Fibroblast of the aortic adventitia (primary cell): ENCODE data around the gene AGA. TPM values are rescaled to one million over a fixed set of nuclear protein-coding genes. Genes with fewer than 3 reads are reported as not detected.
A peak's percentile ranks its signal among the peaks of the same experiment; 100 is the strongest.

Experiments used
- DNase-seq: peaks from one replicate; pipeline ENCODE4 v3.0.0-alpha.2; 2010; ENCODE audit warnings: low read depth
- H3K4me3 ChIP-seq: 2 replicates; pipeline ENCODE4 v1.5.1; 2011; ENCODE audit warnings: low read depth, mild to moderate bottlenecking, control low read depth, low read length, moderate library complexity
- CTCF ChIP-seq: IDR thresholded peaks from 2 replicates; pipeline ENCODE4 v1.5.1; 2011; ENCODE audit warnings: mild to moderate bottlenecking, low read length, control low read depth, inconsistent platforms; ENCODE audit not compliant: insufficient read depth
- total RNA-seq: library from RNA; depleted of rRNA; stranded (reverse); fragments of >200 nt; gene quantifications from 2 replicates; pipeline ENCODE4 v1.2.3, GENCODE V29; 2012; ENCODE audit warnings: low replicate concordance

AGA gene
- total RNA-seq, 1 donor, result 39.0 TPM

GRCh38 chr4:177451108-177451500 lies 8.9 kb upstream of the AGA start:
- no peak for DNase-seq
- H3K4me3 ChIP-seq, result no peak overlapping the region
- no peak for TF ChIP-seq CTCF

GRCh38 chr4:177450426-177451107 lies 8.3 kb upstream of the AGA start:
- no peak overlapping the region for H3K4me3 ChIP-seq
- peak; percentile 4 for DNase-seq
- TF ChIP-seq CTCF, result no peak

- no peak overlapping the region for H3K4me3 ChIP-seq
- DNase-seq, result peak; percentile 52
- no peak for TF ChIP-seq CTCF
Observed at GRCh38 chr4:177448850-177449249, 6.6 kb upstream of the AGA start.

DNA sequence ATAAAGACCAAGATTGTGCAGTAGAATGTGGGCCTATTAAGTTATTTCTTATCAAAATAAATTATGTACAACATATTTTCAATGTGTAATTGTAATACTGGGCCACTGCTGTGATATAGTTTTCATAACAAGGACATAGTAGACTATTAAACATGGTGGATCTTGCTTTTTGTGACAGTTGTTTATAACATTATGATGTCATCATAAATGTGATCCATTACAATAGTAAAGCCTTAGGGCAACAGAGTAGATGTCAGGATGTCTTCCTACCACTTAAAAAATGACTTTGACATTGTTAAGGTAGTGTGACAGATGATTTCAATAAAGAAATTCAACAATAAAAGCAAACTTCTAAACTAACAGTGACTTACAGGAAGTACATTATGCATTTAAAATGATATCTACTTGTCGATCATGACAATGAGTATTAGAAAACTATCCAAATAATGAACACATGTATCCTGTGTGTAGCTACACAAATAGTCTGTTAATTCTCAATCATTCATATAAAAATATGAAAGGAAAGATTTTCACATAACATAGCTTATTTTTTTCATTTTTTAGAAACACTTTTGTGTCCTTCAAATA lies 5.3 kb upstream of the AGA start:
- no peak overlapping the region for H3K4me3 ChIP-seq
- DNase-seq, result no peak
- no peak for TF ChIP-seq CTCF

DNA sequence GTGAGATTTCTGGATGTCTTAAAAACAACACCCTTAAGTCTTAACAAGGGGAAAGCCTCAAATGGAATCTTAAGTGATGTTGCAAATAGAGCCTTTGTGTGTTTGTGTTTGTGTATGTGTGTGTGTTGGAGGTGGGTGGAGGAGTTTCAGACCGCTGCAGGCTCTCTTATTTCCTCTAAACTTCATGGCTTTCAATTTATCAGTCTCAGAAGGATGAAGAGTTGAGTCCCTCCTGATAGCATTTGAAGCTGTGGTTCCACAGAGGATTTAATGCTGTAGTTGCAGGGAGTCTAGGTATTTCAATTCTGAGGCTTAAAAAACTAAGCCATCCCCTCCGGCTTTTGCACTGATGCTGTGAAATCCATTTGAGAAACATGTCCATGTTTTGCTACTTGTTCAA lies 4.3 kb upstream of the AGA start:
- no peak for DNase-seq
- TF ChIP-seq CTCF, result no peak
- H3K4me3 ChIP-seq, result no peak overlapping the region

DNA sequence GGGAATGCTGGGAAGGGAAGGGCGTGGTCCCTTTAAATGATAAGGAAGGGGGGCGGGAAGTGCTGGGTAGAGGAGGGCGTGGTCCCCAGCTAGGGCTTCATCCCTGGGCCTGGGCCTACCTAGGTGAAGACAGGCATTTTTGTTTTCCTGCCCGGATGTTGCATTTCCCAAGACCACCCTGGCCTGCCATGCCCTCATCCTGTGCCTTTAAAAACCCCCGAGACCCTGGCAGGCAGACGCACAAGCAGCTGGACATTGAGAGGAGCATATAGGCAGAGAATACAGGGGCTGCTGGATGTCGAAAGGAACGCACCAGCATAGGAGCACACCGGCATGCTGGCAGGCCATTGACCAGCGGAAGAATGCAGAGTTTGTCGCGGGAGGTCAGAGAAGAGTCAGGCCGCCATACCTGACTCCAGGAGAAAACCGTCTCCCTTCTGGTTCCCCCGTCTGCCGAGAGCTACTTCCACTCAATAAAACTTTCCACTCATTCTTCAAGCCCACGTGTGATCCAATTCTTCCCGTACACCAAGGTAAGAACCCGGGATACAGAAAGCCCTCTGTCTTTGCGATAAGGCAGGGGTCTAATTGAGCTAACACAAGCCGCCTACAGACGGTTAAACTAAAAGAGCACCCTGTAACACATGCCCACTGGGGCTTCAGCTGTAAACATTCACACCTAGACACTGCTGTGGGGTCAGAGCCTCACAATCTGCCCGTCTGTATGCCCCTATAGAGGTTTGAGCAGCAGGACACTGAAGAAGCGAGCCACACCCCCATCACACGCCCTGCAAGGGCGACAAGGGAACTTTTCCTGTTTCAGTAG lies 2.9 kb upstream of the AGA start:
- TF ChIP-seq CTCF, result no peak
- DNase-seq, result no peak
- H3K4me3 ChIP-seq, result no peak overlapping the region
